ENCODE measurements around the gene UQCRQ. TPM values are rescaled to one million over a fixed set of nuclear protein-coding genes. Genes with fewer than 3 reads are reported as not detected.

Gene UQCRQ
- total and polyA plus RNA-seq, 2 of the 13 experiments (the other 11 are each of a cell fraction or from before 2014, with no cell fraction given) = 257 to 575 TPM

GRCh38 chr5:132837868-132838267 is 28.6 kb upstream of the UQCRQ start (continued):
- TF ChIP-seq, protein P1, sequence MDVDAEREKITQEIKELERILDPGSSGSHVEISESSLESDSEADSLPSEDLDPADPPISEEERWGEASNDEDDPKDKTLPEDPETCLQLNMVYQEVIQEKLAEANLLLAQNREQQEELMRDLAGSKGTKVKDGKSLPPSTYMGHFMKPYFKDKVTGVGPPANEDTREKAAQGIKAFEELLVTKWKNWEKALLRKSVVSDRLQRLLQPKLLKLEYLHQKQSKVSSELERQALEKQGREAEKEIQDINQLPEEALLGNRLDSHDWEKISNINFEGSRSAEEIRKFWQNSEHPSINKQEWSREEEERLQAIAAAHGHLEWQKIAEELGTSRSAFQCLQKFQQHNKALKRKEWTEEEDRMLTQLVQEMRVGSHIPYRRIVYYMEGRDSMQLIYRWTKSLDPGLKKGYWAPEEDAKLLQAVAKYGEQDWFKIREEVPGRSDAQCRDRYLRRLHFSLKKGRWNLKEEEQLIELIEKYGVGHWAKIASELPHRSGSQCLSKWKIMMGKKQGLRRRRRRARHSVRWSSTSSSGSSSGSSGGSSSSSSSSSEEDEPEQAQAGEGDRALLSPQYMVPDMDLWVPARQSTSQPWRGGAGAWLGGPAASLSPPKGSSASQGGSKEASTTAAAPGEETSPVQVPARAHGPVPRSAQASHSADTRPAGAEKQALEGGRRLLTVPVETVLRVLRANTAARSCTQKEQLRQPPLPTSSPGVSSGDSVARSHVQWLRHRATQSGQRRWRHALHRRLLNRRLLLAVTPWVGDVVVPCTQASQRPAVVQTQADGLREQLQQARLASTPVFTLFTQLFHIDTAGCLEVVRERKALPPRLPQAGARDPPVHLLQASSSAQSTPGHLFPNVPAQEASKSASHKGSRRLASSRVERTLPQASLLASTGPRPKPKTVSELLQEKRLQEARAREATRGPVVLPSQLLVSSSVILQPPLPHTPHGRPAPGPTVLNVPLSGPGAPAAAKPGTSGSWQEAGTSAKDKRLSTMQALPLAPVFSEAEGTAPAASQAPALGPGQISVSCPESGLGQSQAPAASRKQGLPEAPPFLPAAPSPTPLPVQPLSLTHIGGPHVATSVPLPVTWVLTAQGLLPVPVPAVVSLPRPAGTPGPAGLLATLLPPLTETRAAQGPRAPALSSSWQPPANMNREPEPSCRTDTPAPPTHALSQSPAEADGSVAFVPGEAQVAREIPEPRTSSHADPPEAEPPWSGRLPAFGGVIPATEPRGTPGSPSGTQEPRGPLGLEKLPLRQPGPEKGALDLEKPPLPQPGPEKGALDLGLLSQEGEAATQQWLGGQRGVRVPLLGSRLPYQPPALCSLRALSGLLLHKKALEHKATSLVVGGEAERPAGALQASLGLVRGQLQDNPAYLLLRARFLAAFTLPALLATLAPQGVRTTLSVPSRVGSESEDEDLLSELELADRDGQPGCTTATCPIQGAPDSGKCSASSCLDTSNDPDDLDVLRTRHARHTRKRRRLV (CRISPR knock-in tag; IDR thresholded peaks at IDR 0.05) = no peak
- TF ChIP-seq MYC (CRISPR knock-in tag; IDR thresholded peaks at IDR 0.05; ENCODE audit: borderline replicate concordance) = no peak
- TF ChIP-seq ZNF12 (CRISPR knock-in tag; IDR thresholded peaks at IDR 0.05) = no peak
- 0 out of 2 replicates have a peak, but pooled peaks have one; percentile 14 for TF ChIP-seq ZNF709 (CRISPR knock-in tag; IDR thresholded peaks at IDR 0.05)
- TF ChIP-seq ZNF816 (CRISPR knock-in tag; IDR thresholded peaks at IDR 0.05; ENCODE audit: borderline replicate concordance) = peak; percentile 58; the same call in 1 of the 2 replicates
- TF ChIP-seq, protein P2, sequence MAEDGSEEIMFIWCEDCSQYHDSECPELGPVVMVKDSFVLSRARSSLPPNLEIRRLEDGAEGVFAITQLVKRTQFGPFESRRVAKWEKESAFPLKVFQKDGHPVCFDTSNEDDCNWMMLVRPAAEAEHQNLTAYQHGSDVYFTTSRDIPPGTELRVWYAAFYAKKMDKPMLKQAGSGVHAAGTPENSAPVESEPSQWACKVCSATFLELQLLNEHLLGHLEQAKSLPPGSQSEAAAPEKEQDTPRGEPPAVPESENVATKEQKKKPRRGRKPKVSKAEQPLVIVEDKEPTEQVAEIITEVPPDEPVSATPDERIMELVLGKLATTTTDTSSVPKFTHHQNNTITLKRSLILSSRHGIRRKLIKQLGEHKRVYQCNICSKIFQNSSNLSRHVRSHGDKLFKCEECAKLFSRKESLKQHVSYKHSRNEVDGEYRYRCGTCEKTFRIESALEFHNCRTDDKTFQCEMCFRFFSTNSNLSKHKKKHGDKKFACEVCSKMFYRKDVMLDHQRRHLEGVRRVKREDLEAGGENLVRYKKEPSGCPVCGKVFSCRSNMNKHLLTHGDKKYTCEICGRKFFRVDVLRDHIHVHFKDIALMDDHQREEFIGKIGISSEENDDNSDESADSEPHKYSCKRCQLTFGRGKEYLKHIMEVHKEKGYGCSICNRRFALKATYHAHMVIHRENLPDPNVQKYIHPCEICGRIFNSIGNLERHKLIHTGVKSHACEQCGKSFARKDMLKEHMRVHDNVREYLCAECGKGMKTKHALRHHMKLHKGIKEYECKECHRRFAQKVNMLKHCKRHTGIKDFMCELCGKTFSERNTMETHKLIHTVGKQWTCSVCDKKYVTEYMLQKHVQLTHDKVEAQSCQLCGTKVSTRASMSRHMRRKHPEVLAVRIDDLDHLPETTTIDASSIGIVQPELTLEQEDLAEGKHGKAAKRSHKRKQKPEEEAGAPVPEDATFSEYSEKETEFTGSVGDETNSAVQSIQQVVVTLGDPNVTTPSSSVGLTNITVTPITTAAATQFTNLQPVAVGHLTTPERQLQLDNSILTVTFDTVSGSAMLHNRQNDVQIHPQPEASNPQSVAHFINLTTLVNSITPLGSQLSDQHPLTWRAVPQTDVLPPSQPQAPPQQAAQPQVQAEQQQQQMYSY (CRISPR knock-in tag; IDR thresholded peaks at IDR 0.05) = no peak
- TF ChIP-seq ZNF547 (CRISPR knock-in tag; IDR thresholded peaks at IDR 0.05) = no peak
- TF ChIP-seq PITX1 (CRISPR knock-in tag; IDR thresholded peaks at IDR 0.05) = peak; percentile 45; the same call in 1 of the 2 replicates
- TF ChIP-seq PATZ1 (CRISPR knock-in tag; IDR thresholded peaks at IDR 0.05) = peak; percentile 92
- 0 out of 2 replicates have a peak, but pooled peaks have one; percentile 63 for TF ChIP-seq ZNF639 (CRISPR knock-in tag; conservative IDR thresholded peaks at IDR 0.05)
- TF ChIP-seq ZNF34 (CRISPR knock-in tag; IDR thresholded peaks at IDR 0.05; ENCODE audit: borderline replicate concordance) = 0 out of 2 replicates have a peak, but pooled peaks have one; percentile 29
- peak; percentile 45; the same call in 1 of the 2 replicates for TF ChIP-seq PHF21A (CRISPR knock-in tag; IDR thresholded peaks at IDR 0.05)
- peak; percentile 59; the same call in 1 of the 2 replicates for TF ChIP-seq ZBTB20 (CRISPR knock-in tag; IDR thresholded peaks at IDR 0.05; ENCODE audit: borderline replicate concordance, low read depth)
- TF ChIP-seq ZFX (CRISPR knock-in tag; IDR thresholded peaks at IDR 0.05; ENCODE audit: low read depth) = peak; percentile 72
- TF ChIP-seq ZNF432 (CRISPR knock-in tag; IDR thresholded peaks at IDR 0.05; ENCODE audit: borderline replicate concordance) = no peak
- TF ChIP-seq, protein P3, sequence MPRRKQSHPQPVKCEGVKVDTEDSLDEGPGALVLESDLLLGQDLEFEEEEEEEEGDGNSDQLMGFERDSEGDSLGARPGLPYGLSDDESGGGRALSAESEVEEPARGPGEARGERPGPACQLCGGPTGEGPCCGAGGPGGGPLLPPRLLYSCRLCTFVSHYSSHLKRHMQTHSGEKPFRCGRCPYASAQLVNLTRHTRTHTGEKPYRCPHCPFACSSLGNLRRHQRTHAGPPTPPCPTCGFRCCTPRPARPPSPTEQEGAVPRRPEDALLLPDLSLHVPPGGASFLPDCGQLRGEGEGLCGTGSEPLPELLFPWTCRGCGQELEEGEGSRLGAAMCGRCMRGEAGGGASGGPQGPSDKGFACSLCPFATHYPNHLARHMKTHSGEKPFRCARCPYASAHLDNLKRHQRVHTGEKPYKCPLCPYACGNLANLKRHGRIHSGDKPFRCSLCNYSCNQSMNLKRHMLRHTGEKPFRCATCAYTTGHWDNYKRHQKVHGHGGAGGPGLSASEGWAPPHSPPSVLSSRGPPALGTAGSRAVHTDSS (CRISPR knock-in tag; conservative IDR thresholded peaks at IDR 0.05) = no peak
